A673 (cell line): ENCODE results near the gene GLS. TPM values are rescaled to one million over a fixed set of nuclear protein-coding genes. Genes with fewer than 3 reads are reported as not detected.

ENCODE experiments used
- BruUV-seq: library from RNA; stranded (reverse); fragments of 400-500 nt; replicated peaks from 2 replicates; lab custom pipeline; 2021; lab: Mats Ljungman, UMichigan
- CTCF ChIA-PET: fragments of 300-600 bp; sonication (Branson Sonifier 250); formaldehyde crosslinking; loops from one replicate; lab custom pipeline; 2022; ENCODE audit warnings: antibody characterized with exemption; lab: Charles Lee
- POLR2A ChIA-PET: fragments of 300-600 bp; sonication (Branson Sonifier 250); formaldehyde crosslinking; loops from one replicate; lab custom pipeline; 2022; ENCODE audit warnings: antibody characterized with exemption; ENCODE audit not compliant: low non-redundant PET; lab: Charles Lee
- DNase-seq: peaks from one replicate; pipeline ENCODE4 v3.0.0-alpha.2; 2015; ENCODE audit warnings: low spot score
- H3K27ac ChIP-seq: fragments of 200-600 bp; sonication (generic); 2 replicates; pipeline ENCODE4 v1.5.1; 2016; ENCODE audit warnings: mixed run types, low read depth, mild to moderate bottlenecking, mixed read lengths, antibody characterized with exemption, low read length; ENCODE audit not compliant: poor library complexity, severe bottlenecking
- H3K27me3 ChIP-seq: fragments of 200-600 bp; sonication (generic); replicated peaks from 2 replicates; pipeline ENCODE4 v1.6.1; 2017; ENCODE audit warnings: mixed run types, low read depth, mild to moderate bottlenecking, mixed read lengths, antibody characterized with exemption, low read length; ENCODE audit not compliant: insufficient read depth, poor library complexity
- H3K36me3 ChIP-seq: fragments of 200-600 bp; sonication (generic); 2 replicates; pipeline ENCODE4 v1.6.1; 2016; ENCODE audit warnings: mixed run types, mild to moderate bottlenecking, mixed read lengths, antibody characterized with exemption, low read length; ENCODE audit not compliant: insufficient read depth, poor library complexity, severe bottlenecking
- H3K4me1 ChIP-seq: fragments of 200-600 bp; sonication (generic); 2 replicates; pipeline ENCODE4 v1.6.1; 2017; ENCODE audit warnings: mixed run types, mild to moderate bottlenecking, mixed read lengths, antibody characterized with exemption, low read length; ENCODE audit not compliant: insufficient read depth, poor library complexity, severe bottlenecking
- H3K4me3 ChIP-seq: fragments of 200-600 bp; sonication (generic); 2 replicates; pipeline ENCODE4 v1.5.1; 2016; ENCODE audit warnings: low read depth, mixed run types, mild to moderate bottlenecking, mixed read lengths, low read length; ENCODE audit not compliant: poor library complexity, severe bottlenecking
- H3K9me3 ChIP-seq: fragments of 200-600 bp; sonication (generic); 2 replicates; pipeline ENCODE4 v1.6.1; 2016; ENCODE audit warnings: mixed run types, low read depth, mild to moderate bottlenecking, mixed read lengths, antibody characterized with exemption, low read length; ENCODE audit not compliant: poor library complexity, severe bottlenecking
- CTCF ChIP-seq: fragments of 300-800, 200-600 bp; sonication (generic); conservative IDR thresholded peaks from 2 replicates; pipeline ENCODE4 v1.5.1; 2017; ENCODE audit warnings: low read depth, mild to moderate bottlenecking, antibody characterized with exemption, low read length, moderate library complexity, mixed read lengths
- EZH2 ChIP-seq: fragments of 200-600 bp; sonication (generic); IDR thresholded peaks from 2 replicates; pipeline ENCODE4 v1.6.1; 2017; ENCODE audit warnings: borderline replicate concordance, low read depth, mild to moderate bottlenecking, mixed read lengths, antibody characterized with exemption, low read length; ENCODE audit not compliant: poor library complexity, severe bottlenecking
- intact Hi-C: fragments of 100-400 bp; cut with micrococcal nuclease; formaldehyde crosslinking; loops from one replicate; pipeline ENCODE4 v1.10.0; 2022; ENCODE audit not compliant: unreplicated experiment
- total RNA-seq: library from RNA; stranded (reverse); gene quantifications from 2 replicates; pipeline ENCODE4 v1.2.3, GENCODE V29; 2021

The GLS gene
- total RNA-seq, 1 experiment from 2014 or later = 116 TPM

DNA sequence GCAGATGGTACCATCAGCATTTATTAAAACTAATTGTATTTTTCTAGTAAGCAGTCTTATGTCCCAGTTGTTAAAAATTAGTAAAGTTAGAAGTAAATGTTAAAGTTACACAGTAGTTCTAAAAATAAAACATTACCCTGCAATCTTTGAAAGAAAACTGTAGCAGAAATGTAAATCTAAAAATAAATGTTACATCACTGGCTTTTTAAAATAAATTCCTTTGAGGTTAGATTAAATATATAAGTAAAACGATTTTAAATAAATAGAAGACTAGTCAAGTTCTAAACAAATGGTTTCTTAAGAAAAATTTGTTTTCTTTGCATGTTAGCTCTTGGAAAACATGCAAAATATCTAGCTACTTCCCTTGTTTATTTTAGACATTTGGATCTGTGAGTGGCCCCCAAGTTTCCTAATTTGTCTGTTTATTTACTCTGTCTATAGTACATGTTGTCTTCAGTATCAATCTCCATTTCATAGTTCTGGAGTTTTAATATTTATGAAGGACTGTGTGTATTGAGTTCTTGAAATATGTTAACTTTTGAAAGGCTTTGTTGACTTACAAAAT is 58.2 kb downstream of the GLS start:
- ChIA-PET POLR2A (no interaction called here), CTCF (no interaction called here)
- no peak for TF ChIP-seq CTCF
- no peak for TF ChIP-seq EZH2
- intact Hi-C loops = no loop called here
- Histone ChIP-seq H3K27ac (no peak overlapping the region), H3K4me1 (peaks cover 25% of the 10 kb centered on the region), H3K4me3 (no peak overlapping the region), H3K36me3 (no peaks in the 10 kb centered on the region), H3K27me3 (no peaks in the 10 kb centered on the region), H3K9me3 (no peaks in the 10 kb centered on the region)
- BruUV-seq = no TSS peak
- DNase-seq = no peak

DNA sequence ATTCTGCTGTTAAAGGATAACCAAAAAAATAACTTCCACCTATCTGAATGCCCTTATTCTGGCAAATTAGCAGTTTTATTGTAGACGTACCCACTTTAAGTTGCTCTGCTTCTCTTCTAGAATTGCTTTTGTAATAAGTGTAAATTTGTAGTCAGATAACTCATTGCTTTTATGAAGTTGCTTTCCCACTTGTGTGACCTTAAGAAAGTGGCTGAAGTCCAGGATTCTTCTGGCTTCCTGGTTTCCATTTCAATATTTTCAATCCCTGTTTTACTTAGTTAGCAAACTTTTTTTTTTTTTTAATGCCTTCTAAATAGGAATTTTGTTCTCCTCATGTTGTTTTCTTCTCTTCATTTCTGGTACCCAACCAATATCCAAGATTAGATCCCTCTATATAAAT is 59.8 kb downstream of the GLS start:
- no peak overlapping the region for H3K4me3 ChIP-seq
- no peaks in the 10 kb centered on the region for H3K27me3 ChIP-seq
- intact Hi-C loops = no loop called here
- DNase-seq = no peak
- H3K4me1 ChIP-seq = peaks cover 25% of the 10 kb centered on the region
- ChIA-PET CTCF (no interaction called here), POLR2A (no interaction called here)
- H3K27ac ChIP-seq = no peak overlapping the region
- BruUV-seq = no TSS peak
- H3K9me3 ChIP-seq = no peaks in the 10 kb centered on the region
- no peaks in the 10 kb centered on the region for H3K36me3 ChIP-seq
- TF ChIP-seq CTCF (no peak), EZH2 (no peak)

DNA sequence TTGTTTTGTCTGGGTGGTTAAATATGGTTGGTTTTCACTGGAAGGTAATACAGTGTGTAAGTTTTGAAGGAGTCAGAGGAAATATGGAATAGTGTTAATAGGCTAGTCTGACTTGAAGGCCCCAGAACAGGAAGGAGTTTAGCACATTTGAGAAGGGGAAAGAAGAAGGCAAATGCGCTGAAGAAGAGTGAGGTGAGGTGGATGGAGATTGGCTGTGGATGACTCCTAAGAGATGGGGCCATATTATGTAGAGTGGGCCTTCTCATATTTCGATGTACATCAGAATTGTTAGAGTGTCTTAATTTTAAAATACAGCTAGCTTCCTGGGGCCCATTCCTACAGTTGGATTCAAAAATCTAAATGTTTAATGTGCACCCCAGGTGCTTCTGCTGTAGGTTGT is 61.0 kb downstream of the GLS start:
- DNase-seq = no peak
- H3K27ac ChIP-seq = no peak overlapping the region
- TF ChIP-seq EZH2 (no peak), CTCF (no peak)
- H3K9me3 ChIP-seq = no peaks in the 10 kb centered on the region
- CTCF ChIA-PET = no interaction called here
- H3K36me3 ChIP-seq = no peaks in the 10 kb centered on the region
- H3K27me3 ChIP-seq = no peaks in the 10 kb centered on the region
- H3K4me3 ChIP-seq = no peak overlapping the region
- peaks cover 19% of the 10 kb centered on the region for H3K4me1 ChIP-seq
- POLR2A ChIA-PET = no interaction called here
- BruUV-seq = no TSS peak
- intact Hi-C loops = no loop called here
